Measurements from ENCODE around the gene CYB561D1. TPM values are rescaled to one million over a fixed set of nuclear protein-coding genes. Genes with fewer than 3 reads are reported as not detected.

CYB561D1 gene
- total RNA-seq, 1 donor from 2014 or later, result 8.3 TPM

DNA sequence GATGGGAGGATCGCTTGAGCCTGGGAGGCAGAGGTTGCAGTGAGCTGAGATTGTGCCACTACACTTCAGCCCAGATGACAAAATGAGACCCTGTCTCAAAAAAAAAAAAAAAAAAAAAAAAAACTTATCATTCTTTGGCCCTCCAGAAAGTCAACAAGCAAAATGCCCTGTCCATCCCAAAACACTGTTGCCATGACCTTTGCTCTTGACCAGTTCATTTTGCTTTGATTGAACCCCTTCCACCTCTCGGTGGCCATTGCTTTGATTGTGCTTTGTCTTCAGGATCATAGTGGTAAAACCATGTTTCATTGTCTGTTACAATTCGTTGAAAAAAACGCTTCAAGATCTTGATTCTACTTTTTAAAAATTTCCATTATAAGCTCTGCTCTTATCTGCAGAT, 36.1 kb upstream of the CYB561D1 start:
- no peaks in the 10 kb centered on the region for H3K4me1 ChIP-seq
- no peaks in the 10 kb centered on the region for H3K36me3 ChIP-seq
- no peaks in the 10 kb centered on the region for H3K27me3 ChIP-seq
- TF ChIP-seq POLR2AphosphoS5 (IDR thresholded peaks at IDR 0.05; ENCODE audit: insufficient read depth in 1 of 2, low read depth in 1 of 2), result no peak
- TF ChIP-seq POLR2A (IDR thresholded peaks at IDR 0.05), result no peak
- no peak for DNase-seq (ENCODE audit: extremely low spot score in 2 of 2)
- no peak overlapping the region for H3K4me3 ChIP-seq
- intact Hi-C loops (cut with DNase I), result no loop called here
- H3K9me3 ChIP-seq, result no peaks in the 10 kb centered on the region
- no peak overlapping the region for H3K27ac ChIP-seq

DNA sequence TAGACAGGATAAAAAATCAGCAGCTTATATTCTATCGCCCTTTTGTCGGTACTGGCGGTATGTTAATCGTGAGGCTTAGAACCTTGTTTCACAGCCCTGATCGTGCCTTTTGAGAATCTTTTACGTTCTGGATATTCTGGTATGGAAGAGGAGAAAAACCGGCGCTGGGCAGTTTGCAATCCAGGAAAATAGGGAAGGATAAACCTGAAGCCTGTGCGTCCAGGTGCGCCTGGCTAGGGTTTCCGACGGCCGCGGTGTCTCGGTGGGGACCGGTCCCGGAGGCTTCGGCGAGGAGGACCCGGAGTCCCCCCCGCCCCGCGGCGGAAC, 27.8 kb upstream of the CYB561D1 start:
- H3K27ac ChIP-seq, result peak overlapping the region; percentile 64
- no peaks in the 10 kb centered on the region for H3K36me3 ChIP-seq
- TF ChIP-seq POLR2AphosphoS5 (IDR thresholded peaks at IDR 0.05; ENCODE audit: insufficient read depth in 1 of 2, low read depth in 1 of 2) (no peak), POLR2A (IDR thresholded peaks at IDR 0.05) (no peak)
- TF ChIP-seq, protein P1, sequence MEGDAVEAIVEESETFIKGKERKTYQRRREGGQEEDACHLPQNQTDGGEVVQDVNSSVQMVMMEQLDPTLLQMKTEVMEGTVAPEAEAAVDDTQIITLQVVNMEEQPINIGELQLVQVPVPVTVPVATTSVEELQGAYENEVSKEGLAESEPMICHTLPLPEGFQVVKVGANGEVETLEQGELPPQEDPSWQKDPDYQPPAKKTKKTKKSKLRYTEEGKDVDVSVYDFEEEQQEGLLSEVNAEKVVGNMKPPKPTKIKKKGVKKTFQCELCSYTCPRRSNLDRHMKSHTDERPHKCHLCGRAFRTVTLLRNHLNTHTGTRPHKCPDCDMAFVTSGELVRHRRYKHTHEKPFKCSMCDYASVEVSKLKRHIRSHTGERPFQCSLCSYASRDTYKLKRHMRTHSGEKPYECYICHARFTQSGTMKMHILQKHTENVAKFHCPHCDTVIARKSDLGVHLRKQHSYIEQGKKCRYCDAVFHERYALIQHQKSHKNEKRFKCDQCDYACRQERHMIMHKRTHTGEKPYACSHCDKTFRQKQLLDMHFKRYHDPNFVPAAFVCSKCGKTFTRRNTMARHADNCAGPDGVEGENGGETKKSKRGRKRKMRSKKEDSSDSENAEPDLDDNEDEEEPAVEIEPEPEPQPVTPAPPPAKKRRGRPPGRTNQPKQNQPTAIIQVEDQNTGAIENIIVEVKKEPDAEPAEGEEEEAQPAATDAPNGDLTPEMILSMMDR (IDR thresholded peaks at IDR 0.05), result no peak
- peak overlapping the region; percentile 53 to 55 for H3K4me3 ChIP-seq
- H3K27me3 ChIP-seq, result no peaks in the 10 kb centered on the region
- intact Hi-C loops (cut with DNase I), result no loop called here
- peaks cover 28% of the 10 kb centered on the region for H3K4me1 ChIP-seq
- no peak for DNase-seq (ENCODE audit: extremely low spot score in 2 of 2)
- no peaks in the 10 kb centered on the region for H3K9me3 ChIP-seq

DNA sequence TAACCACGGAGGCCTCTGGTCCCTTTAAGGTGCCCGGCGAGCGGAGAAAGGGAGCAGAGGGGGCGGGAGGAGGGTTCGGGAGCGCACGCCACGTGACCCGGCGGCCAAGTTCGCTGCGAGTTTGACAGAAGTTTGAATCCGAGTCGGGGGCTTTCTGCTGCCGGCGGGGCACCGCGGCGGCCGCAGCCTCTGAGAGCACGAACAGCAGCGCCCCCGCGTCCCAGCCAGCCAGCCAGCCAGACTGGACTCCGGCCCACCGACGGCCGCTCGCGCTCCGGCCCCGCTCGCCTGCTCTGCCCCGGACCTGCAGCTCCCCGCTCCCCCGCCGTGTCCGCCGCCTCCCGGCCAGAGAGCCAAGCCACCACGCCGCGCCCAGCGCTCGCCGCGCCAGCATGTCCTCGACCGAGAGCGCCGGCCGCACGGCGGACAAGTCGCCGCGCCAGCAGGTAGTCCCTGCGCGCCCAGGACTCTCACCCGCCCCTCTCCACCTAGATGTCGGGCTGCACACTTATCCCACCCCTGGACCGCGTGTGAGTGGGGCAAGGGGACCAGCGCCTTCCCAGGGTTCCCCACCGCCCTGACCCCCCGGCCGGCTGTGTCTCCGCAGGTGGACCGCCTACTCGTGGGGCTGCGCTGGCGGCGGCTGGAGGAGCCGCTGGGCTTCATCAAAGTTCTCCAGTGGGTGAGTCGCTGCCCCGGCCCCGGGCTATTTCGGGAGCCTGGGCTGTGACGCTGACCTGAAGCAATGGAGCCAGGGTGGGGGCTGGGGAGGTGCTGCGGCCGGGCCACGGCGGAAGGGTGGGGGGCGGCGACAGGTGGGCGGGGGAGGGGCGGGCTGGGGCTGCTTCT, 27.2 kb upstream of the CYB561D1 start, which contains the start of gene SYPL2:
SYPL2 (plus strand) TSS at position 95 of the 849 bp plus-strand sequence; CDS start at position 393, 298 bp downstream.
- Histone ChIP-seq H3K36me3 (no peaks in the 10 kb centered on the region), H3K27me3 (no peaks in the 10 kb centered on the region), H3K27ac (peak within 1 kb of the TSS; percentile 64), H3K9me3 (no peaks in the 10 kb centered on the region), H3K4me3 (peak within 1 kb of the TSS; percentile 53 to 55), H3K4me1 (peaks cover 28% of the 10 kb centered on the region)
- no peak for DNase-seq (ENCODE audit: extremely low spot score in 2 of 2)
- TF ChIP-seq, protein P1 (IDR thresholded peaks at IDR 0.05), result no peak
- TF ChIP-seq POLR2AphosphoS5 (IDR thresholded peaks at IDR 0.05; ENCODE audit: insufficient read depth in 1 of 2, low read depth in 1 of 2), result no peak
- no peak for TF ChIP-seq POLR2A (IDR thresholded peaks at IDR 0.05)
- intact Hi-C loops (cut with DNase I), result no loop called here

DNA sequence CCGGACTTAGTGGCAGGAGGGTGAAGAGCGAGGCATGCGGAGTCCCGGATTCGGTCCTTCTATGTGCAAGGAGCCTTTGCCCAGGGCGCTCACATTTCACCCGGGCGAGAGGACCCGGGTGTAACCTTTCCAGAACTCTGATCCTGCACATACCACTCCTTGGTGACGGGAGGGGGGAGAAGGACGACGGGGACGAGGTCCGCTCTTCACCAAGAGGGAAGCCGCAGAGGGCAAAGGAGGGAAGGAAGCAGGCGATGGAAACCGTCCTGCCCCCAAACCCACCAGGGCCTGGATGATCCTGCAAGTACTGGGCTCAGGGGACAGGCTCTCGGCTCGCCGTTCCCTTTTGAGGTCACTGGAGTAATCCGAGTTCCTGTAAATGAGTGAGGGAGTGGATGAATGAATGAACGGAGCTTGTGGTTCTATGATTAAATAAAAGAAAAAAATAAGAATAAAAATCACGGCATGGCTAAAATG, 26.6 kb upstream of the CYB561D1 start:
- peak in 1 of 2 donors; percentile 71 for DNase-seq (ENCODE audit: extremely low spot score in 2 of 2)
- intact Hi-C loops (cut with DNase I), result no loop called here
- no peak for TF ChIP-seq POLR2AphosphoS5 (IDR thresholded peaks at IDR 0.05; ENCODE audit: insufficient read depth in 1 of 2, low read depth in 1 of 2)
- no peak for TF ChIP-seq POLR2A (IDR thresholded peaks at IDR 0.05)
- TF ChIP-seq, protein P1 (IDR thresholded peaks at IDR 0.05), result no peak
- Histone ChIP-seq H3K27ac (peak overlapping the region; percentile 64), H3K4me3 (peak overlapping the region; percentile 53 to 55), H3K9me3 (no peaks in the 10 kb centered on the region), H3K4me1 (peaks cover 28% of the 10 kb centered on the region), H3K36me3 (no peaks in the 10 kb centered on the region), H3K27me3 (no peaks in the 10 kb centered on the region)

DNA sequence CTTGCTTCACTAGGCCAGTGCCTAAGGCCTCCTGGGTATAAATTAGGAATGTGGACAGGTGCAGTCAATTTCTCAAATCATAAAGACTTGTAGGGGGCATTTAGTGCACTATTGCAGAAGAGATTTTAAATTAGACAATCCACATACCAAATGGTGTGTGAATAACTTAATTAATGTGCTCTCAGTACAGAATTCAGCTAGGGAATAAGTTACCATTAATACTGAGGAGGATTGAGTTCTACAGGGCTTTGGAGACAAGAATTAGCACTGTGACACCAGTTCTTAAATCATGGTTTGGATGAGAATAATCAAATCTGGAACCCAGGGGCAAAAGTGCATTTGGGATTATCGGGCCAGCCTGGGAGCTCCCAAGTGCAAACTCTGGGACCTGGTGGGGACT, 25.8 kb upstream of the CYB561D1 start:
- Histone ChIP-seq H3K27me3 (no peaks in the 10 kb centered on the region), H3K4me3 (no peak overlapping the region), H3K36me3 (no peaks in the 10 kb centered on the region), H3K27ac (no peak overlapping the region), H3K4me1 (peaks cover 28% of the 10 kb centered on the region), H3K9me3 (no peaks in the 10 kb centered on the region)
- intact Hi-C loops (cut with DNase I), result no loop called here
- no peak for DNase-seq (ENCODE audit: extremely low spot score in 2 of 2)
- TF ChIP-seq POLR2AphosphoS5 (IDR thresholded peaks at IDR 0.05; ENCODE audit: insufficient read depth in 1 of 2, low read depth in 1 of 2) (no peak), POLR2A (IDR thresholded peaks at IDR 0.05) (no peak)
- TF ChIP-seq, protein P1 (IDR thresholded peaks at IDR 0.05), result no peak
